ENCODE measurements around the gene SCAMP2. TPM values are rescaled to one million over a fixed set of nuclear protein-coding genes. Genes with fewer than 3 reads are reported as not detected.

The SCAMP2 gene
- total RNA-seq, 1 experiment from 2014 or later: 50.2 TPM

GRCh38 chr15:74835312-74835823 is 37.8 kb downstream of the SCAMP2 start:
- Histone ChIP-seq H4K8ac (replicated peaks; ENCODE audit: insufficient read length, low read depth, low read length) (no peak overlapping the region), H2AK5ac (ENCODE audit: insufficient read length, low read length) (no peak overlapping the region), H3K27me3 (ENCODE audit: insufficient read depth, low read length) (no peaks in the 10 kb centered on the region), H3K4me1 (ENCODE audit: insufficient read depth, low read length) (no peaks in the 10 kb centered on the region), H3K79me2 (ENCODE audit: insufficient read depth, low read length) (no peaks in the 10 kb centered on the region), H2BK12ac (ENCODE audit: insufficient read length, low read depth, low read length) (no peak overlapping the region), H2AFZ (ENCODE audit: low read length) (no peak overlapping the region), H2BK120ac (ENCODE audit: low read depth, low read length, poor library complexity, severe bottlenecking) (no peak overlapping the region), H2BK15ac (ENCODE audit: low read depth, low read length) (no peak overlapping the region), H3K9me3 (ENCODE audit: control insufficient read depth, low read depth, low read length) (no peaks in the 10 kb centered on the region), H3K18ac (ENCODE audit: insufficient read length, low read depth, low read length) (no peak overlapping the region), H3K56ac (ENCODE audit: insufficient read length, low read depth, low read length) (no peak overlapping the region), H3K27ac (ENCODE audit: insufficient read length, low read depth, low read length) (no peak overlapping the region), H4K20me1 (ENCODE audit: control insufficient read depth, insufficient read depth, insufficient read length) (peaks cover 3% of the 10 kb centered on the region), H2BK20ac (ENCODE audit: low read depth, low read length, poor library complexity, severe bottlenecking) (no peak overlapping the region), H3K23me2 (ENCODE audit: insufficient read length, low read depth, low read length, poor library complexity, severe bottlenecking) (no peaks in the 10 kb centered on the region), H3K14ac (ENCODE audit: insufficient read depth, low read length) (no peak overlapping the region), H3K4ac (ENCODE audit: low read depth, low read length) (no peak overlapping the region), H4K5ac (ENCODE audit: insufficient read length, low read depth, low read length) (no peak overlapping the region), H3K4me2 (ENCODE audit: insufficient read depth, insufficient read length, low read length) (no peak overlapping the region), H3K79me1 (ENCODE audit: insufficient read depth, low read depth, low read length, poor library complexity, severe bottlenecking) (no peaks in the 10 kb centered on the region), H3T11ph (ENCODE audit: low read length) (no peak overlapping the region), H3K9ac (ENCODE audit: extremely low read depth, insufficient read length, low read length) (no peak overlapping the region), H4K91ac (ENCODE audit: insufficient read length, low read depth, low read length) (no peak overlapping the region), H3K23ac (ENCODE audit: insufficient read length, low read depth, low read length) (no peak overlapping the region), H2BK5ac (ENCODE audit: insufficient read length, low read length) (no peak overlapping the region)
- H3K27ac Mint-ChIP-seq: peak overlapping the region; percentile 26 to 90 (median 86); a peak in 3 of 7 replicates
- no peaks in the 10 kb centered on the region for H3K9me3 Mint-ChIP-seq
- WGBS (ENCODE audit: extremely low coverage, insufficient read length, low lambda C conversion rate): no CpG with 5 or more reads among the region's 5 CpGs
- TF ChIP-seq, protein P1, sequence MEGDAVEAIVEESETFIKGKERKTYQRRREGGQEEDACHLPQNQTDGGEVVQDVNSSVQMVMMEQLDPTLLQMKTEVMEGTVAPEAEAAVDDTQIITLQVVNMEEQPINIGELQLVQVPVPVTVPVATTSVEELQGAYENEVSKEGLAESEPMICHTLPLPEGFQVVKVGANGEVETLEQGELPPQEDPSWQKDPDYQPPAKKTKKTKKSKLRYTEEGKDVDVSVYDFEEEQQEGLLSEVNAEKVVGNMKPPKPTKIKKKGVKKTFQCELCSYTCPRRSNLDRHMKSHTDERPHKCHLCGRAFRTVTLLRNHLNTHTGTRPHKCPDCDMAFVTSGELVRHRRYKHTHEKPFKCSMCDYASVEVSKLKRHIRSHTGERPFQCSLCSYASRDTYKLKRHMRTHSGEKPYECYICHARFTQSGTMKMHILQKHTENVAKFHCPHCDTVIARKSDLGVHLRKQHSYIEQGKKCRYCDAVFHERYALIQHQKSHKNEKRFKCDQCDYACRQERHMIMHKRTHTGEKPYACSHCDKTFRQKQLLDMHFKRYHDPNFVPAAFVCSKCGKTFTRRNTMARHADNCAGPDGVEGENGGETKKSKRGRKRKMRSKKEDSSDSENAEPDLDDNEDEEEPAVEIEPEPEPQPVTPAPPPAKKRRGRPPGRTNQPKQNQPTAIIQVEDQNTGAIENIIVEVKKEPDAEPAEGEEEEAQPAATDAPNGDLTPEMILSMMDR (conservative IDR thresholded peaks at IDR 0.05): peak; percentile 98
- DNase-seq: peak; percentile 94
- peaks cover 7% of the 10 kb centered on the region for H3K27me3 Mint-ChIP-seq (ENCODE audit: low read depth)
- H3K4me1 Mint-ChIP-seq: peaks cover 6 to 23% of the 10 kb centered on the region in 2 experiments; a peak in 2 of 4 replicates
- H3K36me3 Mint-ChIP-seq (ENCODE audit: insufficient read depth in 1 of 3, low read depth in 3 of 3): peaks cover 3 to 26% (median 19%) of the 10 kb centered on the region in 3 experiments
- H3K4me3 Mint-ChIP-seq: no peak overlapping the region
